ENCODE results near the gene SYT10.
"Not testable (repeated sequence)": the region's sequence is repeated elsewhere in the genome, so short reads cannot be mapped to it uniquely, and the experiment has no call there.

SYT10 gene

GRCh38 chr12:33349791-33350190, 89.8 kb downstream of the SYT10 start:
- TF ChIP-seq CTCF (conservative IDR thresholded peaks at IDR 0.05) = no peak

GRCh38 chr12:33331961-33332398, 107.6 kb downstream of the SYT10 start:
- H3K27ac ChIP-seq = not testable (repeated sequence)

More at GRCh38 chr12:33349791-33350190, 89.8 kb downstream of the SYT10 start:
- no peak overlapping the region for H3K27ac ChIP-seq

- no peak overlapping the region for H3K27ac ChIP-seq
- TF ChIP-seq CTCF (conservative IDR thresholded peaks at IDR 0.05) = no peak
Measured at GRCh38 chr12:33330940-33331339, 108.7 kb downstream of the SYT10 start.

Measured in VCaP (cell line).